ENCODE measurements around the gene NVL.
"Not testable (repeated sequence)": the region's sequence is repeated elsewhere in the genome, so short reads cannot be mapped to it uniquely, and the experiment has no call there.

- not testable (repeated sequence) for TF ChIP-seq CTCF (IDR thresholded peaks at IDR 0.05; ENCODE audit: borderline replicate concordance, extremely low read depth, low read length, poor library complexity, severe bottlenecking); EZH2 (IDR thresholded peaks at IDR 0.05; ENCODE audit: borderline replicate concordance, low read depth, low read length, severe bottlenecking)
These were observed 123.9 kb downstream of the NVL start for GRCh38 chr1:224205931-224206538.

Data from DND-41 (cell line).